Common myeloid progenitor, CD34-positive (primary cell): Measurements from ENCODE around the gene GATAD2A.

Source experiments
- CTCF ChIA-PET: fragments of 350-600 bp; sonication (Branson Sonifier 250); formaldehyde crosslinking; loops from one replicate; lab custom pipeline; 2021; ENCODE audit warnings: antibody characterized with exemption; lab: Charles Lee
- POLR2A ChIA-PET: fragments of 350-600 bp; sonication (Branson Sonifier 250); formaldehyde crosslinking; loops from one replicate; lab custom pipeline; 2021; ENCODE audit warnings: antibody characterized with exemption; lab: Charles Lee
- DNase-seq, 3 donors: peaks; one replicate each; pipeline versions ENCODE4 v3.0.0 to v3.0.0-alpha.2; 2013
- H3K27ac ChIP-seq, 2 experiments: 1 replicate in 1 of 2; 2 replicates in 1 of 2; pipeline ENCODE4 v1.7.0; 2013; ENCODE audit warnings: inconsistent platforms in 2 of 2, low read length in 2 of 2, mild to moderate bottlenecking in 2 of 2, low read depth in 1 of 2, moderate library complexity in 1 of 2; ENCODE audit not compliant: severe bottlenecking in 2 of 2, insufficient read depth in 1 of 2, poor library complexity in 1 of 2
- H3K27me3 ChIP-seq, 5 experiments: replicated peaks in 2 of 5; 1 replicate in 3 of 5; 2 replicates in 2 of 5; pipeline versions ENCODE4 v1.6.1 to v1.7.0; 2013; ENCODE audit warnings: low read length in 4 of 5, mild to moderate bottlenecking in 2 of 5, moderate library complexity in 2 of 5, inconsistent platforms in 1 of 5; ENCODE audit not compliant: insufficient read depth in 5 of 5, control insufficient read depth in 4 of 5
- H3K36me3 ChIP-seq, 4 experiments: 1 replicate in 2 of 4; 2 replicates in 2 of 4; pipeline versions ENCODE4 v1.6.1 to v1.7.0; 2013; ENCODE audit warnings: low read length in 3 of 4, control low read depth in 1 of 4, mild to moderate bottlenecking in 1 of 4; ENCODE audit not compliant: control insufficient read depth in 4 of 4, insufficient read depth in 4 of 4
- H3K4me1 ChIP-seq, 4 experiments: 1 replicate in 3 of 4; 2 replicates in 1 of 4; pipeline versions ENCODE4 v1.6.1 to v1.7.1; 2013; ENCODE audit warnings: low read length in 3 of 4, mild to moderate bottlenecking in 3 of 4, control low read depth in 1 of 4, inconsistent platforms in 1 of 4, moderate library complexity in 1 of 4; ENCODE audit not compliant: control insufficient read depth in 4 of 4, insufficient read depth in 4 of 4; ENCODE audit errors: control extremely low read depth in 1 of 4
- H3K4me3 ChIP-seq, 7 experiments: 1 replicate in 4 of 7; 2 replicates in 3 of 7; pipeline versions ENCODE4 v1.5.1 to v1.7.0; 2013; ENCODE audit warnings: mild to moderate bottlenecking in 7 of 7, low read length in 6 of 7, moderate library complexity in 6 of 7, inconsistent platforms in 2 of 7, low read depth in 2 of 7, control low read depth in 1 of 7; ENCODE audit not compliant: insufficient read depth in 4 of 7, control insufficient read depth in 1 of 7; ENCODE audit errors: extremely low read depth in 1 of 7
- H3K9me3 ChIP-seq, 5 experiments: 1 replicate in 4 of 5; 2 replicates in 1 of 5; pipeline versions ENCODE4 v1.6.1 to v1.7.1; 2013; ENCODE audit warnings: low read length in 4 of 5, mild to moderate bottlenecking in 2 of 5, inconsistent platforms in 1 of 5, low read depth in 1 of 5, moderate library complexity in 1 of 5; ENCODE audit not compliant: control insufficient read depth in 4 of 5, insufficient read depth in 2 of 5; ENCODE audit errors: control extremely low read depth in 1 of 5
- WGBS: methylation state at CpG from one replicate; pipeline ENCODE4 v1.1.5; 2013; ENCODE audit not compliant: insufficient coverage; 5-methylcytosine and 5-hydroxymethylcytosine counted together

The GATAD2A gene

GRCh38 chr19:19482809-19483596 is 77.5 kb downstream of the GATAD2A start:
- POLR2A ChIA-PET, result no interaction called here
- Histone ChIP-seq H3K9me3 (no peaks in the 10 kb centered on the region), H3K27me3 (no peaks in the 10 kb centered on the region), H3K27ac (no peak overlapping the region), H3K36me3 (peaks cover 2 to 65% (median 18%) of the 10 kb centered on the region in 4 experiments), H3K4me3 (no peak overlapping the region), H3K4me1 (peaks cover 0 to 31% (median 25%) of the 10 kb centered on the region in 4 experiments)
- WGBS, result 95% methylated on average over 12 of the region's 19 CpGs
- CTCF ChIA-PET, result interaction anchor here (0.7 to 1.3 kb wide), 2 partner anchors 11 to 83 kb away, joined by 3 read pairs; no protein-coding TSS in a partner anchor
- no peak for DNase-seq

GRCh38 chr19:19485161-19485997 is 79.9 kb downstream of the GATAD2A start:
- POLR2A ChIA-PET, result interaction anchor here (0.6 kb wide), 1 partner anchor 43 kb away, joined by 3 read pairs; no protein-coding TSS in a partner anchor

GRCh38 chr19:19485998-19486290 is 80.5 kb downstream of the GATAD2A start:
- ChIA-PET POLR2A (interaction anchor here (0.6 kb wide), 1 partner anchor 44 kb away, joined by 3 read pairs; no protein-coding TSS in a partner anchor), CTCF (interaction anchor here (0.6 to 9.8 kb wide), 3 partner anchors 55 to 121 kb away, joined by 3 to 174 read pairs (median 3); no protein-coding TSS in a partner anchor)
- H3K27me3 ChIP-seq, result no peaks in the 10 kb centered on the region
- H3K4me3 ChIP-seq, result no peak overlapping the region
- peak overlapping the region in 1 of 2 experiments; percentile 37 for H3K27ac ChIP-seq
- peaks cover 0 to 50% (median 19%) of the 10 kb centered on the region in 4 experiments for H3K36me3 ChIP-seq
- DNase-seq, result no peak
- H3K4me1 ChIP-seq, result peaks cover 4 to 54% (median 45%) of the 10 kb centered on the region in 4 experiments
- WGBS, result 89% methylated on average over 5 of the region's 5 CpGs
- H3K9me3 ChIP-seq, result no peaks in the 10 kb centered on the region

More at GRCh38 chr19:19485161-19485997, 79.9 kb downstream of the GATAD2A start:
- Histone ChIP-seq H3K4me1 (peaks cover 4 to 54% (median 48%) of the 10 kb centered on the region in 4 experiments), H3K27me3 (no peaks in the 10 kb centered on the region), H3K27ac (peak overlapping the region in 1 of 2 experiments; percentile 37), H3K4me3 (no peak overlapping the region), H3K9me3 (no peaks in the 10 kb centered on the region), H3K36me3 (peaks cover 0 to 53% (median 19%) of the 10 kb centered on the region in 4 experiments)
- CTCF ChIA-PET, result interaction anchor here (1.2 to 9.8 kb wide), 2 partner anchors 82 to 121 kb away, joined by 3 to 174 read pairs; no protein-coding TSS in a partner anchor
- WGBS, result 85% methylated on average over 15 of the region's 15 CpGs
- no peak for DNase-seq

- ChIA-PET POLR2A (interaction anchor here (0.6 kb wide), 1 partner anchor 44 kb away, joined by 3 read pairs; no protein-coding TSS in a partner anchor), CTCF (interaction anchor here (0.6 to 9.8 kb wide), 4 partner anchors 55 to 122 kb away, joined by 3 to 174 read pairs (median 4); no protein-coding TSS in a partner anchor)
- H3K9me3 ChIP-seq, result no peaks in the 10 kb centered on the region
- H3K4me1 ChIP-seq, result peaks cover 4 to 54% (median 45%) of the 10 kb centered on the region in 4 experiments
- DNase-seq, result no peak
- H3K36me3 ChIP-seq, result peaks cover 0 to 51% (median 22%) of the 10 kb centered on the region in 4 experiments
- no peak overlapping the region for H3K4me3 ChIP-seq
- H3K27ac ChIP-seq, result peak overlapping the region in 1 of 2 experiments; percentile 59
- no peaks in the 10 kb centered on the region for H3K27me3 ChIP-seq
- WGBS, result 97% methylated on average over 13 of the region's 15 CpGs
Measured at GRCh38 chr19:19486343-19487076, 81.0 kb downstream of the GATAD2A start.

DNA sequence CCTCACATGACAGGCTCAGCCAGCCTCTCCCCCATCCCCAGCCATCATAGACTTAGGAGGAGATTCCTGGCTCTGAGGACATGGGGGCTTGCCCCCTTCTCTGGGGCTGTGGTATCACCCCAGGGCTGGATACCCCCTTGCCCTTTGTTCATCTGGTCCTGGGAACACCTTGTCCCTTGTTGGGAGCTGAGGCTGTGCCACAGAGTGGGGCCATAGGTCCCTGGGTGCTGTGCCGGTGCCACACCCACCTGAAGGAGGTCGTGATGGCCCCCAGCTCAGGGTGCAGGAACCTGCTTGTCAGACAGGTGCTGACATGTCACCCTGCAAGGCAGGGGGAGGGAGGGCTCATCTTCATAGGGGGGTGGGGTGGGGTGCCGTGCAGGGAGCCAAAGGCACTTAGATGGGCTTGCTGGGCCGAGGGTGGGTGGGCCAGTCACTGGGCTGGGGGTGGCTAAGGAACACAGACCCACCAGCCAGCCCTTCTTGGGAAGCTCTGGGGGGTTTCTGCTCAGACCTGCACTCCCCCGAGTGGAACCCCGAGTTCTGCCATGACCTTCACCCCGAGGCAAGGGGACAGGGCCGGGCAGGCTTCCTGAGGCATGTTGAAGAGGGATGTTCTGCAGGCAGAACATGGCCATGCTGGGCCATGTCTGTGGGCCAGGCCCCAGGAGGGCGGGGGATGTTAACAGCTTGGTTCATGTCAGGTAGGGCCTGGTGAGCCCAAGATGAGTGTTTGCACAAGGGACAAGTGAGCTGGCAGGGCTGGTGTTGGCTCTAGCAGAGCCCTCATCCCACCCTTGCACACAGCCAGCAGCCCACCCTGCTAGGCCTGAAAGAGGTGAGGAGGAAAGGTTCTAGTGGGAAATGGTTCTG is 81.8 kb downstream of the GATAD2A start:
- H3K9me3 ChIP-seq, result no peaks in the 10 kb centered on the region
- ChIA-PET POLR2A (interaction anchor here (1.0 kb wide), 1 partner anchor 82 kb away, joined by 3 read pairs; the partner anchor contains the start of gene GATAD2A), CTCF (interaction anchor here (1.0 to 9.8 kb wide), 7 partner anchors 11 to 123 kb away, joined by 3 to 174 read pairs (median 4); no protein-coding TSS in a partner anchor)
- peak overlapping the region; percentile 77 to 90 for H3K27ac ChIP-seq
- H3K27me3 ChIP-seq, result no peaks in the 10 kb centered on the region
- no peak overlapping the region for H3K4me3 ChIP-seq
- peaks cover 4 to 54% (median 45%) of the 10 kb centered on the region in 4 experiments for H3K4me1 ChIP-seq
- peaks cover 0 to 54% (median 27%) of the 10 kb centered on the region in 4 experiments for H3K36me3 ChIP-seq
- 95% methylated on average over 7 of the region's 9 CpGs for WGBS
- no peak for DNase-seq
